Measurements from ENCODE around the gene FTCD. TPM values are rescaled to one million over a fixed set of nuclear protein-coding genes. Genes with fewer than 3 reads are reported as not detected.

The FTCD gene
- total and polyA plus RNA-seq, 9 of the 15 experiments (the other 6 are each of a cell fraction or from before 2014, with no cell fraction given), result 0.11 to 1.6 (median 0.67) TPM; not detected in 5

DNA sequence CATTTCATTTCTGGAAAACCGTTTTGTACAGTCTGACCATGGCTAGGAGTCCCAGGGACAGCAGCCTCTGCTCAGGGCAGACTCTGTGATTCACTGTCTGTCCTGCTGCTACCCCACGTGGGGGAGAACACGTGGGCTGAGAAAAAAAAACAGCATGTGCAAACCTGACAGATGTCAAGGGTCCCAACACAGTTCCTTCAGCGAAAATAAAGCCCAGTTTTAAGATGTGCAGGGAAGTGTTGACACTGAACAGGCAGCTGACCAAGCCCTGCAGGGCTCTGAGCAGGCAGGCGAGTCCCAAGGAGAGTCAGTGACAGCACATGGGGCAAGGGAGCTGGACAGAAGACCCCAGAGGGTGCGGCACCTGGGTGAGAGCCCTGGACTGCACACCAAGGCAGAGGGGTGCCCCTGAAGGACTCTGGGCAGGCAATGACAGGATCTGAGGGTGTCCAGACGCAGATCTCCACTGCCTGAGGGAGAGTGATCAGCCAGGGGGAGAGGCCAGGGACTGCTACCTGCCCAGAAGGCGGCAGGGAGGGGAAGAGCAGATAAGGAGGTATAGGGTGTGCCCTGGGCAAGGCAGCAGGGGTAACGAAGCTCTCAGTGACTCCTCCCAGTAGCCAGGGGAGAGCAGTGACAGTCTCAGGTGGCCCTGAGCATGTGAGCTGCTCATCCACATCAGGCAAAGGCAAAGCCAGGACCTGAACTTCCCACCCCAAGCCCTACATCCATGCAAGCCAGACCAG is 34.0 kb upstream of the FTCD start (continued):
- peak; percentile 74 for TF ChIP-seq RAD51 (IDR thresholded peaks at IDR 0.05; ENCODE audit: borderline replicate concordance, low read depth)
- TF ChIP-seq, protein P1, sequence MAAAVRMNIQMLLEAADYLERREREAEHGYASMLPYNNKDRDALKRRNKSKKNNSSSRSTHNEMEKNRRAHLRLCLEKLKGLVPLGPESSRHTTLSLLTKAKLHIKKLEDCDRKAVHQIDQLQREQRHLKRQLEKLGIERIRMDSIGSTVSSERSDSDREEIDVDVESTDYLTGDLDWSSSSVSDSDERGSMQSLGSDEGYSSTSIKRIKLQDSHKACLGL (CRISPR knock-in tag; IDR thresholded peaks at IDR 0.05; ENCODE audit: borderline replicate concordance, poor library complexity, severe bottlenecking), result peak; percentile 57
- TF ChIP-seq NKRF (IDR thresholded peaks at IDR 0.05; ENCODE audit: borderline replicate concordance), result peak; percentile 88
- TF ChIP-seq POLR2G (IDR thresholded peaks at IDR 0.05; ENCODE audit: low read depth, low read length), result peak; percentile 5; the same call in 1 of the 2 replicates
- TF ChIP-seq KAT7 (CRISPR knock-in tag; IDR thresholded peaks at IDR 0.05; ENCODE audit: borderline replicate concordance), result 0 out of 2 replicates have a peak, but pooled peaks have one; percentile 32
- TF ChIP-seq, protein P2, sequence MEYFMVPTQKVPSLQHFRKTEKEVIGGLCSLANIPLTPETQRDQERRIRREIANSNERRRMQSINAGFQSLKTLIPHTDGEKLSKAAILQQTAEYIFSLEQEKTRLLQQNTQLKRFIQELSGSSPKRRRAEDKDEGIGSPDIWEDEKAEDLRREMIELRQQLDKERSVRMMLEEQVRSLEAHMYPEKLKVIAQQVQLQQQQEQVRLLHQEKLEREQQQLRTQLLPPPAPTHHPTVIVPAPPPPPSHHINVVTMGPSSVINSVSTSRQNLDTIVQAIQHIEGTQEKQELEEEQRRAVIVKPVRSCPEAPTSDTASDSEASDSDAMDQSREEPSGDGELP (CRISPR knock-in tag; IDR thresholded peaks at IDR 0.05; ENCODE audit: borderline replicate concordance), result peak; percentile 38; the same call in 1 of the 2 replicates
- TF ChIP-seq SIN3A (IDR thresholded peaks at IDR 0.05; ENCODE audit: borderline replicate concordance in 2 of 2, control insufficient read depth in 1 of 2, low read depth in 2 of 2, low read length in 2 of 2), result peak; percentile 54 to 97; a peak in 3 of 4 replicates
- peak in 1 of 2 experiments; percentile 92; a peak in 2 of 4 replicates for TF ChIP-seq HDAC1 (IDR thresholded peaks at IDR 0.05)
- peak; percentile 43; the same call in 1 of the 2 replicates for TF ChIP-seq GABPB1 (CRISPR knock-in tag; IDR thresholded peaks at IDR 0.05)
- TF ChIP-seq JUN (IDR thresholded peaks at IDR 0.05; ENCODE audit: borderline replicate concordance, low read depth, low read length), result peak; percentile 19; the same call in 1 of the 2 replicates
- no peak for TF ChIP-seq JUN (CRISPR knock-in tag; IDR thresholded peaks at IDR 0.05; ENCODE audit: borderline replicate concordance)
- TF ChIP-seq TGIF2 (CRISPR knock-in tag; IDR thresholded peaks at IDR 0.05), result peak; percentile 82; the same call in 1 of the 2 replicates
- peak; percentile 64 to 72; a peak in 3 of 4 replicates for TF ChIP-seq FOXK2 (conservative IDR thresholded peaks at IDR 0.05 in 1 of 2, IDR thresholded peaks at IDR 0.05 in 1 of 2; ENCODE audit: low read depth in 2 of 2)
- TF ChIP-seq ZKSCAN8 (CRISPR knock-in tag; IDR thresholded peaks at IDR 0.05), result 0 out of 2 replicates have a peak, but pooled peaks have one; percentile 33
- TF ChIP-seq, protein P3, sequence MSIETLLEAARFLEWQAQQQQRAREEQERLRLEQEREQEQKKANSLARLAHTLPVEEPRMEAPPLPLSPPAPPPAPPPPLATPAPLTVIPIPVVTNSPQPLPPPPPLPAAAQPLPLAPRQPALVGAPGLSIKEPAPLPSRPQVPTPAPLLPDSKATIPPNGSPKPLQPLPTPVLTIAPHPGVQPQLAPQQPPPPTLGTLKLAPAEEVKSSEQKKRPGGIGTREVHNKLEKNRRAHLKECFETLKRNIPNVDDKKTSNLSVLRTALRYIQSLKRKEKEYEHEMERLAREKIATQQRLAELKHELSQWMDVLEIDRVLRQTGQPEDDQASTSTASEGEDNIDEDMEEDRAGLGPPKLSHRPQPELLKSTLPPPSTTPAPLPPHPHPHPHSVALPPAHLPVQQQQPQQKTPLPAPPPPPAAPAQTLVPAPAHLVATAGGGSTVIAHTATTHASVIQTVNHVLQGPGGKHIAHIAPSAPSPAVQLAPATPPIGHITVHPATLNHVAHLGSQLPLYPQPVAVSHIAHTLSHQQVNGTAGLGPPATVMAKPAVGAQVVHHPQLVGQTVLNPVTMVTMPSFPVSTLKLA (conservative IDR thresholded peaks at IDR 0.05), result peak; percentile 99
- TF ChIP-seq RB1 (IDR thresholded peaks at IDR 0.05; ENCODE audit: low read depth), result 0 out of 2 replicates have a peak, but pooled peaks have one; percentile 39
- TF ChIP-seq ZNF384 (IDR thresholded peaks at IDR 0.05; ENCODE audit: low read depth, low read length), result peak; percentile 88
- TF ChIP-seq ZBTB17 (CRISPR knock-in tag; IDR thresholded peaks at IDR 0.05), result no peak
